Fibroblast of mammary gland (primary cell): ENCODE data around the gene IRF7.

ENCODE experiments used
- DNase-seq: peaks from one replicate; pipeline ENCODE4 v3.0.0-alpha.2; 2010; ENCODE audit warnings: low read depth
- H3K4me3 ChIP-seq: 2 replicates; pipeline ENCODE4 v1.5.1; 2011; ENCODE audit warnings: low read depth, mild to moderate bottlenecking, low read length, moderate library complexity; ENCODE audit not compliant: control insufficient read depth
- CTCF ChIP-seq: conservative IDR thresholded peaks from 2 replicates; pipeline ENCODE4 v1.5.1; 2011; ENCODE audit warnings: low read depth, low read length, inconsistent platforms; ENCODE audit not compliant: control insufficient read depth, insufficient read depth

Gene IRF7

GRCh38 chr11:619628-620050 lies 3.9 kb upstream of the IRF7 start:
- H3K4me3 ChIP-seq, result no peak overlapping the region
- no peak for TF ChIP-seq CTCF

GRCh38 chr11:618856-619627 lies 3.3 kb upstream of the IRF7 start:
- H3K4me3 ChIP-seq, result no peak overlapping the region
- DNase-seq, result no peak
- no peak for TF ChIP-seq CTCF

More at GRCh38 chr11:619628-620050, 3.9 kb upstream of the IRF7 start:
- no peak for DNase-seq

- no peak for TF ChIP-seq CTCF
- DNase-seq, result no peak
- no peak overlapping the region for H3K4me3 ChIP-seq
Measured at GRCh38 chr11:617912-618682, 2.3 kb upstream of the IRF7 start.

- no peak for DNase-seq
- no peak for TF ChIP-seq CTCF
- no peak overlapping the region for H3K4me3 ChIP-seq
Measured at GRCh38 chr11:617199-617911, 1.6 kb upstream of the IRF7 start.

- TF ChIP-seq CTCF, result no peak
- no peak for DNase-seq
- H3K4me3 ChIP-seq, result no peak overlapping the region
Measured at GRCh38 chr11:616320-617198, 809 bp upstream of the IRF7 start.
